Endodermal cell (in vitro differentiated cells): Measurements from ENCODE around the gene SYNRG. TPM values are rescaled to one million over a fixed set of nuclear protein-coding genes. Genes with fewer than 3 reads are reported as not detected.
"Not testable (repeated sequence)": the region's sequence is repeated elsewhere in the genome, so short reads cannot be mapped to it uniquely, and the experiment has no call there.

Experiments
- DNase-seq: peaks from one replicate; pipeline ENCODE4 v3.0.0-alpha.2; 2017
- H3K27ac ChIP-seq: 2 replicates; pipeline ENCODE4 v1.5.1; 2013; ENCODE audit warnings: mild to moderate bottlenecking, low read depth, low read length, moderate library complexity
- H3K27me3 ChIP-seq: 2 replicates; pipeline ENCODE4 v1.6.1; 2013; ENCODE audit warnings: mild to moderate bottlenecking, low read length, moderate library complexity; ENCODE audit not compliant: insufficient read depth, control insufficient read depth, poor library complexity, severe bottlenecking
- H3K36me3 ChIP-seq: 2 replicates; pipeline ENCODE4 v1.7.0; 2013; ENCODE audit warnings: mild to moderate bottlenecking, low read length, moderate library complexity; ENCODE audit not compliant: control insufficient read depth, insufficient read depth
- H3K4me1 ChIP-seq: one replicate; pipeline ENCODE4 v1.7.0; 2013; ENCODE audit warnings: low read length; ENCODE audit not compliant: control insufficient read depth, insufficient read depth
- H3K4me3 ChIP-seq: 2 replicates; pipeline ENCODE4 v1.5.1; 2013; ENCODE audit warnings: mild to moderate bottlenecking, low read length, moderate library complexity
- H3K9ac ChIP-seq: 2 replicates; pipeline ENCODE4 v1.6.1; 2013; ENCODE audit warnings: mild to moderate bottlenecking, low read length, moderate library complexity; ENCODE audit not compliant: poor library complexity, severe bottlenecking; ENCODE audit errors: extremely low read depth
- H3K9me3 ChIP-seq: 2 replicates; pipeline ENCODE4 v1.6.1; 2013; ENCODE audit warnings: mild to moderate bottlenecking, low read length, moderate library complexity; ENCODE audit not compliant: control insufficient read depth
- H3K27ac Mint-ChIP-seq: 2 replicates; pipeline ENCODE4 v1.8.0; 2020; ENCODE audit warnings: mixed read lengths
- H3K27me3 Mint-ChIP-seq: 2 replicates; pipeline ENCODE4 v1.8.0; 2021; ENCODE audit warnings: mild to moderate bottlenecking, mixed read lengths; ENCODE audit not compliant: insufficient read depth
- H3K36me3 Mint-ChIP-seq: 2 replicates; pipeline ENCODE4 v1.8.0; 2020; ENCODE audit warnings: low read depth, mixed read lengths
- H3K4me1 Mint-ChIP-seq: 2 replicates; pipeline ENCODE4 v1.8.0; 2020; ENCODE audit warnings: mixed read lengths
- H3K4me3 Mint-ChIP-seq: 2 replicates; pipeline ENCODE4 v1.8.0; 2020; ENCODE audit warnings: mild to moderate bottlenecking, moderate library complexity, mixed read lengths
- H3K9me3 Mint-ChIP-seq: 2 replicates; pipeline ENCODE4 v1.8.0; 2020; ENCODE audit warnings: mild to moderate bottlenecking, mixed read lengths
- WGBS, 2 experiments: methylation state at CpG; one replicate each; pipeline versions ENCODE4 v1.1.5 to v1.1.7; 2013; ENCODE audit warnings: missing lambda C conversion rate in 2 of 2, mixed read lengths in 1 of 2; ENCODE audit not compliant: insufficient coverage in 1 of 2, insufficient read length in 1 of 2; 5-methylcytosine and 5-hydroxymethylcytosine counted together
- total RNA-seq, 2 donors: library from RNA; stranded (reverse); fragmentation: NEBNext Ultra II Directional in 1 of 2; extraction: Animal tissue kit (Norgen Biotek cat#: 25700) in 1 of 2; gene quantifications; 2 replicates in 1 of 2; 3 replicates in 1 of 2; pipeline ENCODE4 v1.2.1, GENCODE V29; 2021
- TF ChIP-seq, protein P1 (sequence below): fragments of 200-600 bp; sonication (generic); conservative IDR thresholded peaks from 2 replicates; pipeline ENCODE4 v1.5.0; 2021; ENCODE audit warnings: antibody characterized with exemption, mild to moderate bottlenecking

The SYNRG gene
- total RNA-seq, 2 donors from 2014 or later: 47.2 to 52.4 TPM

DNA sequence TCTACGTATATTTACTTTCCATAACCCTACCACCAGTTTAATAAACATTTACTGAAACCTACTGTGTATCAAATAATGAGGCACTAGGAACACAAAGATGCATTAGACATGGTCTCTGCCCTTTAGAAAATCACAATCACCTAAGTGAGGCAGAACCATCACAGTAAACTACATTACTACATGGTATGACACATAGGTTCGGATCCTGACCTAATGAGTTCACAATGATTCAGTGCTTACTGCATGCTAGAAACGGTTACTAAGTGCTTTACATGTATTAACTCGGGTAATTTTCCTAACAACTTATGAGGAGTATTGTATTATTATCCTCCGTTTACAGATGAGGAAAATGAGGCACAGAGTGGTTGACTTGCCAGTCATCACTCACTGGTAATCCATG, 5.2 kb upstream of the SYNRG start:
- Histone ChIP-seq H3K36me3 (peaks cover 63% of the 10 kb centered on the region), H3K4me3 (no peak overlapping the region), H3K27me3 (no peaks in the 10 kb centered on the region), H3K9ac (no peak overlapping the region), H3K9me3 (no peaks in the 10 kb centered on the region), H3K4me1 (no peaks in the 10 kb centered on the region), H3K27ac (no peak overlapping the region)
- no peak for DNase-seq
- Mint-ChIP-seq H3K36me3 (peaks cover 44% of the 10 kb centered on the region), H3K9me3 (no peaks in the 10 kb centered on the region), H3K4me3 (no peak overlapping the region), H3K4me1 (no peaks in the 10 kb centered on the region), H3K27me3 (no peaks in the 10 kb centered on the region), H3K27ac (no peak overlapping the region)
- 96 to 97% methylated on average over 5 of the region's 5 CpGs for WGBS, 2 experiments
- TF ChIP-seq, protein P1, sequence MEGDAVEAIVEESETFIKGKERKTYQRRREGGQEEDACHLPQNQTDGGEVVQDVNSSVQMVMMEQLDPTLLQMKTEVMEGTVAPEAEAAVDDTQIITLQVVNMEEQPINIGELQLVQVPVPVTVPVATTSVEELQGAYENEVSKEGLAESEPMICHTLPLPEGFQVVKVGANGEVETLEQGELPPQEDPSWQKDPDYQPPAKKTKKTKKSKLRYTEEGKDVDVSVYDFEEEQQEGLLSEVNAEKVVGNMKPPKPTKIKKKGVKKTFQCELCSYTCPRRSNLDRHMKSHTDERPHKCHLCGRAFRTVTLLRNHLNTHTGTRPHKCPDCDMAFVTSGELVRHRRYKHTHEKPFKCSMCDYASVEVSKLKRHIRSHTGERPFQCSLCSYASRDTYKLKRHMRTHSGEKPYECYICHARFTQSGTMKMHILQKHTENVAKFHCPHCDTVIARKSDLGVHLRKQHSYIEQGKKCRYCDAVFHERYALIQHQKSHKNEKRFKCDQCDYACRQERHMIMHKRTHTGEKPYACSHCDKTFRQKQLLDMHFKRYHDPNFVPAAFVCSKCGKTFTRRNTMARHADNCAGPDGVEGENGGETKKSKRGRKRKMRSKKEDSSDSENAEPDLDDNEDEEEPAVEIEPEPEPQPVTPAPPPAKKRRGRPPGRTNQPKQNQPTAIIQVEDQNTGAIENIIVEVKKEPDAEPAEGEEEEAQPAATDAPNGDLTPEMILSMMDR: no peak

DNA sequence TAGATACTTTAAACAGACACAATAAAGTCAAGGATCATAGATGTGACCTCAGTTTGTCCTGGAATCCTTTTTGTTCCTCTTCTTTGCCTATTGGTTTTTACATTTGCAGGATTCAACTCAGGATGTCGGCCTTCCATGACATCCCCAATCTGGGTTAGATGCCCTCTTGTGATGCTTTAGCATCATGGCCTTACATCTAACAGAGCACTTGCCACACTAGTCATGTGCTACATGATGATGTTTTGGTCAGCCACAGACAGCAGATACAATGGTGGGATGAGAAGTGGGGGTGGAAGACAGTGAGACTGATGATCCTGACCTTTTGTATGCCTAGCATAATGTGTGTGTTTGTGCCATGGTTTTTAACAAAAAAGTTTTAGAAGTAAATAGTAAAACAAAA, 1.8 kb upstream of the SYNRG start:
- H3K27me3 Mint-ChIP-seq: no peaks in the 10 kb centered on the region
- no peaks in the 10 kb centered on the region for H3K4me1 Mint-ChIP-seq
- Histone ChIP-seq H3K4me3 (no peak overlapping the region), H3K9me3 (no peaks in the 10 kb centered on the region), H3K27me3 (no peaks in the 10 kb centered on the region), H3K27ac (no peak overlapping the region), H3K9ac (no peak overlapping the region), H3K4me1 (no peaks in the 10 kb centered on the region), H3K36me3 (peaks cover 39% of the 10 kb centered on the region)
- no peak for DNase-seq
- 93 to 100% methylated on average over 1 of the region's 1 CpG for WGBS, 2 experiments
- TF ChIP-seq, protein P1: no peak
- H3K36me3 Mint-ChIP-seq: peaks cover 30% of the 10 kb centered on the region
- H3K9me3 Mint-ChIP-seq: no peaks in the 10 kb centered on the region
- H3K4me3 Mint-ChIP-seq: no peak overlapping the region
- no peak overlapping the region for H3K27ac Mint-ChIP-seq

DNA sequence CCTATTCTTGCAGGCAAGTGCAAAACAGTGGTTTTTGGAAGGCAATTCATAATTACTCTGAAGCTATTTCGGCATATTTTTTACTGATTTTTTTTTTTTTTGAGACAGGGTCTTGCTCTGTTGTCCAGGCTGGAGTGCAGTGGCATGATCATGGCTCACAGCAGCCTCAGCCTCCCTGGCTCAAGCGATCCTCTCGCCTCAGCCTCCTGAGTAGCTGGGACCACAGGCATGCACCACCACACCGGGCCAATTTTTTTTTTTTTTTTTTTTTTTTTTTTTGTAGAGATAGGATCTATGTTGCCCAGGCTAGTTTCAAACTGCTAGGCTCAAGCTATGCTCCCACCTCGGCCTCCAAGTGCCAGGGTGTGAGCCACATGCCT, 813 bp upstream of the SYNRG start:
- Mint-ChIP-seq H3K36me3 (peaks cover 29% of the 10 kb centered on the region), H3K27ac (peak overlapping the region; percentile 98), H3K4me3 (peak overlapping the region; percentile 85)
- H3K27me3 Mint-ChIP-seq, DNase-seq, H3K4me1 ChIP-seq, H3K4me1 Mint-ChIP-seq, H3K27me3 ChIP-seq, H3K9me3 ChIP-seq, H3K4me3 ChIP-seq, H3K9me3 Mint-ChIP-seq: not testable (repeated sequence)
- Histone ChIP-seq H3K36me3 (peaks cover 44% of the 10 kb centered on the region), H3K9ac (peak overlapping the region; percentile 61), H3K27ac (peak overlapping the region; percentile 95)
- 96 to 100% methylated on average over 2 to 4 of the region's 5 CpGs for WGBS, 2 experiments
